GM19240 (cell line): ENCODE data around the gene RUNX1.

Source experiments
- DNase-seq: peaks from one replicate; pipeline ENCODE4 v3.0.0; 2011; ENCODE audit warnings: low spot score; ENCODE audit not compliant: insufficient read length

The RUNX1 gene

DNA sequence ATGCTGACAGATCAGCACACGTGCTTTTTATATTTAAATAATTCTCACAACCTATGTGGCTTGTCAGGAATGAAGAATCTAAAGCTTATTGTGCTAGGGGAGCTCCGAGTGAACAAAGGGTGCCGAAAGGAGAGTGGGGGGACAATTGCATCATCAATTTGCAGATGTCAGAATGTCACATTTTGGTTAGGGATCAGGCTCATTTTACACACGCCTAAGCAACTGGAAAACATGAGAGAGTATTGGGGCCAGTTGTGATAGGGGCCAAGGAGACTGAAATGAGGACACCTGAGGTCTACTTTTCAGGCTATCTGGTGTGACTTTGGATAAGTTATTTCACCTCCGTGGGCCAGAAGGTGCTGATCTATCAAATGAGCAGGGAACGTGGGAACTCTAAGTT lies 31.8 kb downstream of the RUNX1 start:
- no peak for DNase-seq

DNA sequence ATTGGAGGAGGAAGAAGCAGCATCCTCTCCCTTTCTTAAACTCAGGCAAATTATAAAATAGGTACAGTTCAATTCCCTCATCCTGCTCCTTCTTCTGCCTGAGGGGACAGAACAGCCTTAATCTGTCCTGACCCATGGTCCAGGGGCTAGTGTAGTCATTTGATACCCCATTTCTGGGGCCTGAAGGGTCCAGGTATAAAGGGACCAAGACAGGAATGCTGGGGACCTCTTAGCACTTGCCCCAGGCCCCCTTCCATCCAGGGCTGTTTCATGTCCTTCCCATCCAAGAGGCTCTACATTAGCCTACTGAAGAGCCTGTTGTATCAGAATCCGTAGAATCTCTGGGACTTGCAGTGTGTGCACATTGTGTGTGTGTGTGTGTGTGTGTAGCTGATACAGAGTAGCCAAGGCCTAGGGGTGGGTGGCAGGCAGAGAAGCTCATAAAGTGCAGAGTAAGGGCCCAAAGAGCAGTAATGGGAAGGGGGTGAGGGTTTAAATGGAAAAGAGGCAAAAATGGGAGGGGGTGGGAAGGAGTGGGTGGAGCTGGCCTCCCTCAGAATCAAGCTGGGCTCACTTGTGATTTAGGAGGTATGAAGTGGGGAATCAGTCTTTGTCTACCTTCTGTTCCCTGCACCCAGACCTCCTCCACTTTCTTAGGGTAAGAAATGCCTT lies 32.4 kb downstream of the RUNX1 start:
- no peak for DNase-seq

DNA sequence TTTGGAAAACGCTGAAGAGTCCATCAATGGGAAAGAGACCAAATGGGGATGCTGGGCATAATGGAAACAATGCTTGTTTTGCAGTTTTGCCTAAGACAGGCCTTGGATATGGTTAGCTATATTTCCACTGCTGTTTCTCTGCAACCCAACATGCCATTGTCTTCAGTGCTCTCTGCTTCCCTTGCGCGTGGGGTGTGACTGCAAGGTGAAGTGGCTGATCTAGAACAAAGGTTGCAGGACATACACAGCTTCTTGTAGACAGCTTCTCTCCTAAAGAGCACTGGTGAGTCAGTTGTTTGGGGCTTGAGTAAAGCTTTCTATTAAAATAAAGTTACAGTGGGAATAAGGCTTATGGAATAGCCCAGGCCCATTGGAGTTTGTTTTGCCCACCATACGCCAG lies 33.0 kb downstream of the RUNX1 start:
- no peak for DNase-seq

DNA sequence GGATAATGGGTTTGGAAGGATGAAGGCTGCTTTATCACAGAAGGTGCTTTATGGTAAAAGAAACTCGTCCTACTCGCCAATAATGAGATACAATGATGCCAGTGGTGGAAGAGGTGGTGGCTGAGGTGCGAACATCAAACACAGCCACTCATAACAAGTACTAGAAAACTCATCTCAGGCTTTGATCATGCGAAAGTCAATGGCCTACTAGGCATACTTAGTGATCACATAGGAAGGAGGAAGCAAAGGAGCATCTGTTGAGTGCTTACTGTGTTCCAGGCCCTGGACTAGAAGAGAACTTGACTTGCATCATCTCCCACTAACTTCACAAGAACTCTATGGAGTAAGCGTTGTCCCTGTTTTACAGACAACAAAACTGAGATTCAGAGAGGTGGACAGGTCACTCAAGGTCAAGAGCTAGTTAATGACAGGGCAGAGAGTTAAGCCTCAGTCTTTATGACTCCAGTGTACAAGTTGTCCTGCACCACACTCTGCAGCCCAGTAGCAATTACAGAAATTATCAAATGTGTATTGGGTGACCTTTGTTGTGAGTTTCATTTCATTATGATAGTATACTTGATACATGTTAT lies 33.6 kb downstream of the RUNX1 start:
- DNase-seq, result no peak

- DNase-seq, result no peak
Measured at GRCh38 chr21:35014302-35015041, 34.6 kb downstream of the RUNX1 start.

GRCh38 chr21:35011681-35012080 lies 37.4 kb downstream of the RUNX1 start:
- no peak for DNase-seq

GRCh38 chr21:35010447-35010846 lies 38.7 kb downstream of the RUNX1 start:
- DNase-seq, result no peak

DNA sequence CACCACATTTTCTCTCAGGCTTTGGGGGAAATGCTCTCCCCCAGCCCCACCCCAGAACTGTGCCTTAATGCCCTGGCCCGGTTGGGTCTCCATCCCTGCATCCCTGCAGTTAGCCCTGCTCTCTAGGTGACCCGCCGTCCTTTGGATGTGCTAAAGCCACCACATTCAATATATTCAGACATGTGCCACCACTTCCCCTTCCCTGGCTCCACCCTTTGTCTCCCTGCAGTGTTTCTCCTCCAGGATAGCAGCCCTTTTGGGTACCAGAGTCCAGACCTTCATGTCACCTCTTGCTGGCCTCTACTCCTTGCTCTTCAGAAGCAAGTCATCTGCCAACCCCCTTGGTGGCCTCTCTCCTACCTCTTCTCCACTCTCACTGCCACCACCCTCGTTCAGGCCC lies 41.8 kb downstream of the RUNX1 start:
- no peak for DNase-seq

- no peak for DNase-seq
Measured at GRCh38 chr21:35006771-35007170, 42.3 kb downstream of the RUNX1 start.

DNA sequence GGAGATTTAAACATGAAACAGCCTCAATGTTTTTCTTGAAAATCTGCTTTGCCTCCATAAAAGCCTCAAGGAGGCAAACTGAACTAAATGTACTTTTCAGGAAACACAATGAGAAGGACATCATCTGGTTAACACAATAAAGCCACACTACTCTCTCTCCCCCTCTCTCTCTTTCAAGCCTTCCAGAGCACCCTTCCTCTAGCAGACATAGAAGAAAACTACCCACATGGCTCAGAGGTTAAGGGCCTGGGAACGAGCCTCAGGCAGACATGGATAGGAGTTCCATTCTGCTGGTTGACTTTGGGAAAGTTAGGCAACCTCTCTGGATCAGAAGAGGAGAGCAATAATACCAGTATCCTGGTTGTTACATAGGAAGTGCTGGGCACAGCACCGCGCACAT lies 42.9 kb downstream of the RUNX1 start:
- DNase-seq, result no peak

DNA sequence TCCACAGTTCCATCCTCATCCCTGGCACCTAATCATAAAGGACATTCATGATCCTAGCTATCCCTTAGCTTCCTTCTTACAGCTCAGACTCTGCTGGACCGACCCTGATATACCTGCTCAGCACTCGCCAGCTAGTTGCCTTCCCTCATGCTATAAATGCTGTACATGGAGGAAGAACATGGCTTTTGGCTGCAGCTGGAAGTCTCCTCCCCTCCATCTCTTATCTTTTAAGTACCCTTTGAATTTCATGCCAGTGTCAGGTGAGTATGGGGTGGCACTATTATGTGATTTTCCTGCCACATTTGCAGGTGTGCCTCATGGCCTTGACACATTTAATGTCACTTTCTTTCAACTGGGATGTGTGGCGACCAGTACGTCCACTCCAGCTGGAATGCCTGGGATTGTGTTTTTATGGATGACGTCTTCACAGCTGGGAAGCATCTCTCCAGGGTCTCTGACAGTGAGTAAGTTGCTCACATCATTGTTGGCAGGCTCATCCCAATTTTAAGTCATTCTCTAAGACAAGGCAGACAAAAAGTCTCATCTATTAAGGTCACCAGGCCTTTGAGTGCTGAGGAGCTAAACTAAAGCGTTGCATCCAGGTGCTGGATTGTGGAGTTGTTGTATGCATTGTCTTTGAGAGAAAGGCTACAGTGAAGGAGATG lies 43.4 kb downstream of the RUNX1 start:
- DNase-seq, result no peak

GRCh38 chr21:35005077-35005476 lies 44.0 kb downstream of the RUNX1 start:
- DNase-seq, result no peak

DNA sequence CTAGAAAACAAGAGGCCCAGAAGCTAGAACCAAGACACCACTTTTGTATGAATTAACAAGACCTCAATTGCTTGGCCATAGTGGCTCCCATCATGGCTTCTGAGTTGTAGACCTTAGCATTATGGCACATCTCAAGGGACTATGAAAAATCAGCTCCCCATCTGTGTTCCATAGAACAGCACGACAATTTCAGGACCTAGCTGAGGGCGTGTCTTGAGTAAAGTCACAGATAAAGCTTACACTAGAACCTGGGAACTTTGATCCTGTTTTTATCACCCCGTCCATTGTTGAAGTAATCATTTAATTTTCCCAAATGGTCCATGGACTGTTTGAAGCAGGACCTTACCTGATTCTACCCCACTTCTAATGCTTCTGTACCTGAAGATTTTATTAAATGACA lies 44.8 kb downstream of the RUNX1 start:
- DNase-seq, result no peak

DNA sequence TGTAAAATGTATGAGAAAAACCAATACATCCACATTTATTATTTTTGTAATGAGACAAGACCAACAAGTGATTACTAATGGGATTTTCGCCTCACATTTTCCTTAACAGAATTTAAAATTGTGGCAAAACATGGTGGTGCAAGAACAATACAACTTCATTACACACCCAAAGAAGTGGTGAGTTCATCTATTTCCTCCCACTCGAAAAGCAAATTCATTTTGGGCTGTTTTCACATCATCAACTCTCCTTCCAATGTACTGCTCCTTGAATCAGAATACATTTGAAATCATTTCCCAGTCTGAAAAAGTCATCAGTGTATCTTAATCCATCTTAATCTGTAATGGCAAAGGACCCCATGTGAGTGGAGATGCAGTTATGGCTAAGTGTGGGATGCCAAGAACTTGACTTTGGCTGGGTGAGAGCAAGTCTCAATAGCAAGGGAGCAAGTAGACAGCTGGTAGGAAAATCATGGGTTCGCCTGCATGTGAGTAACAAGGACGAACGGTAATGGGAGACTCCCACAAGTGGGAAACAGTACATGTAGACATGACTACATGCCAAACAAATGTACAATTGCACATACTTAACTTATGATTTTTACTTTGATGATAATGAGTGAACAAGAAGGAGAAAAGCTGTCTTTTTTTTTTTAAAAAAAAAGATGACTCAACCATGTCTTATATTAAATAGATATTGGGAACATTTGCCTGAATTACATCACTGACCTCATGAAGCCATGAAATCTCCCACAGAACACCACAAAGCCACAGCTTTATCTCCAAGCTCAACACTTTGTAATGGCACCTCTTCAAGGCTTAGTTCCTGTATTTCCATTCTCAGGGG lies 46.0 kb downstream of the RUNX1 start:
- DNase-seq, result no peak

DNA sequence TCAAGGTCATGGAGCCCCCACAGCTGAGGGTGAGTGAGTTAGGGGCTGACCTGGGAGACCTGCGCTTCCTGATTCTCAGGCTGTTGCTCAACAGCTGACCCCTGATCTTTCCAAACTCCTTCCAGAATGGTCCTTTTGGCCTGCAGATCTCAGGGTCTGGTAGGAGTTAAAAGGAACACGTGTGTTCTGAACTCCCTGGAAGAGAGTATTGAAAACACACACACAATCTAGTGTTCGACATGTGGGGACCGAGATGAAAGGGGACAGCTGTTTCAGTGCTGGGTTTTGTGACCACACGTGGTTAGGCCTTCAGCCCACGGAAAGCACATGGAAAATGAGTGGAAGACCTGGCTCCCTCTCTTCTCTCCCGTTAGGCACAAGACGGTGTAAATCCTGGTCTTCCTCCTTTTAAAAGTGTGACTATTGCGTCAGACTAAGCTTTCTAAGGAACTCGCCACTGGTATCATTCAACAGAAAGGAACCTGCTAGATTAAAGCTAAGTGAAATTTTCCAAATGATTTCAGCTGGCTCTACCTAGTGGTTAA lies 49.6 kb downstream of the RUNX1 start:
- DNase-seq, result no peak

- DNase-seq, result no peak
Measured at GRCh38 chr21:34998176-34998575, 50.9 kb downstream of the RUNX1 start.

DNA sequence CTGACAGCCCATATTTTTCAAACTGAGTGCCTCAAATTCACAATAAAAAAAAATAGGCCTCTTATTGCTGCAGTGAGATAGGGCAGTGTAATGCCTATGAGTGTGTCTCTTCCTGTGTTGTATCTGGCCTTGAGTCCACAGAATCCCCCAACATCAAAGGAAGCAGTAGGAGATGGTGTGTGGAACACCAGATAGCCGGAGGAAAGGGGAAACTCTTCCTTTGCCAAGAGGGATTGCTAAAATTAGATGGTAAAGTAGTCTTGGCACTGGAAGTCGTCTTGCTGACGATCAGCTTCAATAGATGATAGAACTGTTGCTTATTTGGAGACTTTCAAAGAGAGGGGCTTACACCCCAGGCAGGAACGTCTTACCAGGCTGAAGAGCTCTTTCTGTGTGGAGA lies 51.8 kb downstream of the RUNX1 start:
- DNase-seq, result no peak

GRCh38 chr21:34996304-34997101 lies 52.6 kb downstream of the RUNX1 start:
- DNase-seq, result no peak

DNA sequence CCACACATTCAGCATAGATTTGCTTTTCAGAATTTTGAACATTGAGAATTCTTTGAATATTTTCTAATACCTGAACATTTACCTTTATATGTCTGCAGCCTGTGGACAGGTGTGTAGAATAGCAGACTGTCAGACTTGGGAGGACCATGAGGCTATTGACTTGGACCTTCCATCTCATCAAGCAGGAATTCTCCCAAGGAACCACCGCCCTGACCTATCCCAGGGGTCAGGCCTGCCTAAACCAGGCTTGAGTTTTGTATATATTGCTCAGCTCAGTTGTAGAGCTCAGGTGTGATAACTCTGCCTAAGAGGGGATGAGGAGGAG lies 53.2 kb downstream of the RUNX1 start:
- DNase-seq, result no peak
